Right lobe of liver (tissue), 4 donors: ENCODE results near the gene GTF3C1.

Experiments used
- CTCF ChIP-seq, 4 donors: fragments of 200-600 bp in 3 of 4; fragments of 450-650 bp in 1 of 4; IDR thresholded peaks; one replicate each; pipeline versions ENCODE4 v1.5.1 to v1.8.0; 2016 to 2022; ENCODE audit warnings: antibody characterized with exemption in 4 of 4, mild to moderate bottlenecking in 2 of 4
- POLR2A ChIP-seq: fragments of 450-650 bp; IDR thresholded peaks from one replicate; pipeline ENCODE4 v1.6.1; 2017; ENCODE audit warnings: antibody characterized with exemption, mild to moderate bottlenecking
- donor health status: DM: no; HTN: no; CAD: no.
- donor health status: DM: no; HTN: no; CAD: no.
- donor health status: DM: no; HTN: yes; CAD: no.

GRCh38 chr16:27576729-27577128 is 27.0 kb upstream of the GTF3C1 start:
- TF ChIP-seq CTCF (IDR thresholded peaks at IDR 0.05): no peak
- no peak for TF ChIP-seq POLR2A
